ENCODE data around the gene MACROD2.

MACROD2 gene

GRCh38 chr20:14838663-14839628 is 843.6 kb downstream of the MACROD2 start:
- no peak for DNase-seq

- no peak for DNase-seq
Observed at GRCh38 chr20:14845199-14846160, 850.2 kb downstream of the MACROD2 start.

- no peak for DNase-seq
Observed at GRCh38 chr20:14848806-14849205, 853.5 kb downstream of the MACROD2 start.

- no peak for DNase-seq
Observed at GRCh38 chr20:14853079-14853478, 857.8 kb downstream of the MACROD2 start.

- no peak for DNase-seq
Observed at GRCh38 chr20:14855171-14855570, 859.9 kb downstream of the MACROD2 start.

GRCh38 chr20:14859627-14860026 is 864.3 kb downstream of the MACROD2 start:
- no peak for DNase-seq

GRCh38 chr20:14860410-14860814 is 865.1 kb downstream of the MACROD2 start:
- peak; percentile 88 for DNase-seq

- DNase-seq = peak; percentile 46
Observed at GRCh38 chr20:14861028-14861699, 865.8 kb downstream of the MACROD2 start.

GRCh38 chr20:14865169-14865568 is 869.9 kb downstream of the MACROD2 start:
- no peak for DNase-seq

GRCh38 chr20:14865731-14866130 is 870.4 kb downstream of the MACROD2 start:
- no peak for DNase-seq

- no peak for DNase-seq
Observed at GRCh38 chr20:14866841-14867514, 871.7 kb downstream of the MACROD2 start.

GRCh38 chr20:14877301-14878028 is 882.1 kb downstream of the MACROD2 start:
- DNase-seq = no peak

- no peak for DNase-seq
Observed at GRCh38 chr20:14878676-14879019, 883.3 kb downstream of the MACROD2 start.

- DNase-seq = no peak
Observed at GRCh38 chr20:14879020-14879697, 883.8 kb downstream of the MACROD2 start.

- no peak for DNase-seq
Observed at GRCh38 chr20:14879839-14880238, 884.5 kb downstream of the MACROD2 start.

- no peak for DNase-seq
Observed at GRCh38 chr20:14881518-14881917, 886.2 kb downstream of the MACROD2 start.

- DNase-seq = no peak
Observed at GRCh38 chr20:14882157-14882556, 886.8 kb downstream of the MACROD2 start.

- DNase-seq = no peak
Observed at GRCh38 chr20:14882846-14883245, 887.5 kb downstream of the MACROD2 start.

- no peak for DNase-seq
Observed at GRCh38 chr20:14883324-14883723, 888.0 kb downstream of the MACROD2 start.

- DNase-seq = no peak
Observed at GRCh38 chr20:14885661-14886060, 890.3 kb downstream of the MACROD2 start.

- DNase-seq = no peak
Observed at GRCh38 chr20:14888134-14888533, 892.8 kb downstream of the MACROD2 start.

All from NCI-H1092 (cell line).